Vagina (tissue), 2 donors: ENCODE measurements around the gene LRG1.

Source experiments
- CTCF ChIP-seq, 3 experiments: fragments of 450-650 bp in 2 of 3; fragments of 200-600 bp in 1 of 3; sonication (generic) in 1 of 3; IDR thresholded peaks; one replicate each; pipeline ENCODE4 v1.5.1; 2017 to 2019; ENCODE audit warnings: antibody characterized with exemption in 3 of 3, mild to moderate bottlenecking in 2 of 3, moderate library complexity in 2 of 3
- POLR2A ChIP-seq, 2 donors: fragments of 450-650 bp; IDR thresholded peaks; one replicate each; pipeline ENCODE4 v1.6.1; 2017; ENCODE audit warnings: antibody characterized with exemption in 2 of 2, mild to moderate bottlenecking in 2 of 2, moderate library complexity in 2 of 2
- POLR2AphosphoS5 ChIP-seq, 2 donors: sonication (generic); formaldehyde crosslinking; IDR thresholded peaks; one replicate each; pipeline ENCODE4 v1.9.0; 2017; ENCODE audit warnings: antibody characterized with exemption in 2 of 2, mild to moderate bottlenecking in 2 of 2, low read depth in 1 of 2; ENCODE audit not compliant: insufficient read depth in 1 of 2

GRCh38 chr19:4501691-4502090 is 38.1 kb downstream of the LRG1 start:
- TF ChIP-seq CTCF (IDR thresholded peaks at IDR 0.05): no peak
- TF ChIP-seq POLR2A (IDR thresholded peaks at IDR 0.05): no peak
- TF ChIP-seq POLR2AphosphoS5 (IDR thresholded peaks at IDR 0.05; ENCODE audit: insufficient read depth in 1 of 2, low read depth in 1 of 2): peak in 1 of 2 donors; percentile 9
